Measurements from ENCODE around the gene FBL. TPM values are rescaled to one million over a fixed set of nuclear protein-coding genes. Genes with fewer than 3 reads are reported as not detected.
"Not testable (repeated sequence)": the region's sequence is repeated elsewhere in the genome, so short reads cannot be mapped to it uniquely, and the experiment has no call there.

The FBL gene
- total RNA-seq, 1 donor from 2014 or later, result 420 TPM

DNA sequence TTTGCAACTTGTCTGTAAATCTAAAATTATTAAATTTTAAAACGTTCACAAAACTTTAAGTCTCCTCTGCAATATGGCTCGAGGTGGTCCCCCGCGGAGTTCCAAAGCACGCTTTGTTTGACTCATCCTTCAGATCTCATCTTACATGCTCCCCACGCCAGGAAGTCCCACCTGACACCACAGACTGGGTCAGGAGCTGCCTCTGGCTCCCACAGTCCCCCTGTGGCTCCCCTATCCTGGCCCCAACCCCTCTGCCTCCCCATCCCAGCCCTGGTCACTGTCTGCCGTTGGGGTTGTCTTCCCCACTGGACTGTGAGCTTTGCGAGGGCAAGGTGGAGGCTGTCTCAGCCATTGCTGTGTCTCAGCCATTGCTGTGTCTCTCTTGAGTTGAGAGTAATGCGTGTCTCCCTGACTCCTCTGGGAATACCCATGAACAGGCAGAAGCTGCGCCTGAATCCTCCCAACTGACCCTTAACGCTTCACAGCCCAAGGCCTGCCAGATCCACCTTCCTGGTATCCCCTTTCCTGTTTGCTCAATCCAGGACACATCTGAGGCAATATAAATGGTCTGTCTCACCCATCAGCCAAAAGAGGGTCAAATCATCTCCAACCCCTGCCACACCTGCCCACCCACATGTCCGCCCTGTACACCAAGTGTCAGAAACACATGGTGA, 28.2 kb downstream of the FBL start:
- TF ChIP-seq, protein P1, sequence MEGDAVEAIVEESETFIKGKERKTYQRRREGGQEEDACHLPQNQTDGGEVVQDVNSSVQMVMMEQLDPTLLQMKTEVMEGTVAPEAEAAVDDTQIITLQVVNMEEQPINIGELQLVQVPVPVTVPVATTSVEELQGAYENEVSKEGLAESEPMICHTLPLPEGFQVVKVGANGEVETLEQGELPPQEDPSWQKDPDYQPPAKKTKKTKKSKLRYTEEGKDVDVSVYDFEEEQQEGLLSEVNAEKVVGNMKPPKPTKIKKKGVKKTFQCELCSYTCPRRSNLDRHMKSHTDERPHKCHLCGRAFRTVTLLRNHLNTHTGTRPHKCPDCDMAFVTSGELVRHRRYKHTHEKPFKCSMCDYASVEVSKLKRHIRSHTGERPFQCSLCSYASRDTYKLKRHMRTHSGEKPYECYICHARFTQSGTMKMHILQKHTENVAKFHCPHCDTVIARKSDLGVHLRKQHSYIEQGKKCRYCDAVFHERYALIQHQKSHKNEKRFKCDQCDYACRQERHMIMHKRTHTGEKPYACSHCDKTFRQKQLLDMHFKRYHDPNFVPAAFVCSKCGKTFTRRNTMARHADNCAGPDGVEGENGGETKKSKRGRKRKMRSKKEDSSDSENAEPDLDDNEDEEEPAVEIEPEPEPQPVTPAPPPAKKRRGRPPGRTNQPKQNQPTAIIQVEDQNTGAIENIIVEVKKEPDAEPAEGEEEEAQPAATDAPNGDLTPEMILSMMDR (IDR thresholded peaks at IDR 0.05), result no peak
- no peak for ATAC-seq (ENCODE audit: low read depth)
- H3K27ac Mint-ChIP-seq, result peak overlapping the region; percentile 36

DNA sequence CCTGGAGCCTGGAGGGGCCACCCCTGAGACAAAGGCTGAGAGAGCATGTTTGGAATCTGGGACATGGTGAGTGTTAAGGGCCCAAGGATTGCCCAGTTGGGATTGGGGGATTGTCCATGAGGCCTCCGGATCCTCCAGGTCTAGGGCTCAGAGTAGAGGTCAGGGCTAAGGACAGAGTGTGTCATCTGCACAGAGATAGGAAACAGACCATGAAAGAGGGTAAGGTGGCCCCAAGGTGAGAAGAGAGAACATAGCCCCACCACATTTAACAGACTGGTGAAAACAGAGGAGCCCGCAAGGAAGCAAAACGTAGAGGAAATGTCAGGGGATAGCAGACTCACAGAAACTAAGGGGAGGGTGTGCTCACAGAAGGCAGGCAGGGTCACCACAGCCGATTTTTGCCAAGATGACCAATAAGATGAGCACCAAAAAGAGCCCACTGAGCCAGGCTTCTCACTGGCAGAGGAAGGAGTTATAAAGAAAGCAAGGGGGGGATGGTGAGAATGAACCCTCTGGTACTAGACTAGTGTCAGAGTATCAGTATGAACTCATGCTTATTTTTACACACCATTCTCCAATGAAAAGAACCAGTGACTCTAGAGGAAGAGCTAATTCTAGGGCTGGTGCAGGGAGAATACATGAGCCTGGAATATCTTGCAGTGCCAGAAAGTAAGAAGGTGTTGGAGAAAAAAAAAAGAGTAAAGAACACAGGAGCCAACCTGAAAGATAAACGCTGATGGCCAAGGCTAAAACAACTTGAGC, 29.7 kb downstream of the FBL start:
- no peaks in the 10 kb centered on the region for H3K27me3 Mint-ChIP-seq
- H3K4me1 Mint-ChIP-seq, result peaks cover 15% of the 10 kb centered on the region
- H3K9me3 Mint-ChIP-seq, result no peaks in the 10 kb centered on the region
- ChIA-PET POLR2A (no interaction called here), CTCF (no interaction called here)
- TF ChIP-seq, protein P1 (IDR thresholded peaks at IDR 0.05), result no peak
- intact Hi-C loops (cut with micrococcal nuclease), result no loop called here
- H3K36me3 Mint-ChIP-seq (ENCODE audit: low read depth), result peaks cover 16% of the 10 kb centered on the region
- no peak overlapping the region for H3K4me3 Mint-ChIP-seq
- no peak overlapping the region for H3K27ac Mint-ChIP-seq
- ATAC-seq (ENCODE audit: low read depth), result no peak
- no peak for DNase-seq

More for the DNA sequence above, 28.2 kb downstream of the FBL start:
- ChIA-PET CTCF (interaction anchor here (1.1 kb wide), 1 partner anchor 152 kb away, joined by 3 read pairs; no protein-coding TSS in a partner anchor), POLR2A (no interaction called here)
- Mint-ChIP-seq H3K4me1 (peaks cover 15% of the 10 kb centered on the region), H3K36me3 (ENCODE audit: low read depth) (peaks cover 16% of the 10 kb centered on the region), H3K4me3 (no peak overlapping the region), H3K27me3 (no peaks in the 10 kb centered on the region), H3K9me3 (no peaks in the 10 kb centered on the region)
- intact Hi-C loops (cut with micrococcal nuclease), result no loop called here
- DNase-seq, result no peak

DNA sequence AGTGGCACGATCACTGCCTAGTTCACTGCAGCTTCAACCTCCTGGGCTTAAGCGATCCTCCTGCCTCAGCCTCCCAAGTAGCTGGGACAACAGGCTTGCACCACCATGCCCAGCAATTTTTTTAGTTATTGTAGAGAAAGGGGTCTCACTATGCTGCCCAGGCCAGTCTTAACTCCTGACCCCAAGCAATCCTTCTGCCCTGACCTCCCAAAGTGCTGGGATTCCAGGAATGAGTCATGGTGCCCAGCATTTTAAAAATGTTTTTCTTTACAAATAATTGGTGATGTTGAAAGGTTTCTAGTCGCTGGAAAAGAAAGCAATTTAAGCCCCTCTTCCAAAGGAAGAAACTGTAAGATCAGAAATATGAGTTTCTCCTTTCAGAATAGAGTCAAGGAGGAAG, 31.6 kb downstream of the FBL start:
- ChIA-PET POLR2A (interaction anchor here (0.6 kb wide), 1 partner anchor 34 kb away, joined by 5 read pairs; no protein-coding TSS in a partner anchor), CTCF (interaction anchor here (1.0 kb wide), 1 partner anchor 22 kb away, joined by 4 read pairs; no protein-coding TSS in a partner anchor)
- H3K27ac Mint-ChIP-seq, result no peak overlapping the region
- no peak overlapping the region for H3K4me3 Mint-ChIP-seq
- H3K36me3 Mint-ChIP-seq (ENCODE audit: low read depth), result peaks cover 16% of the 10 kb centered on the region
- H3K4me1 Mint-ChIP-seq, result peaks cover 14% of the 10 kb centered on the region
- DNase-seq (no peak), ATAC-seq (ENCODE audit: low read depth) (no peak)
- TF ChIP-seq, protein P1 (IDR thresholded peaks at IDR 0.05), result no peak
- H3K27me3 Mint-ChIP-seq, result no peaks in the 10 kb centered on the region
- intact Hi-C loops (cut with micrococcal nuclease), result no loop called here
- H3K9me3 Mint-ChIP-seq, result no peaks in the 10 kb centered on the region

DNA sequence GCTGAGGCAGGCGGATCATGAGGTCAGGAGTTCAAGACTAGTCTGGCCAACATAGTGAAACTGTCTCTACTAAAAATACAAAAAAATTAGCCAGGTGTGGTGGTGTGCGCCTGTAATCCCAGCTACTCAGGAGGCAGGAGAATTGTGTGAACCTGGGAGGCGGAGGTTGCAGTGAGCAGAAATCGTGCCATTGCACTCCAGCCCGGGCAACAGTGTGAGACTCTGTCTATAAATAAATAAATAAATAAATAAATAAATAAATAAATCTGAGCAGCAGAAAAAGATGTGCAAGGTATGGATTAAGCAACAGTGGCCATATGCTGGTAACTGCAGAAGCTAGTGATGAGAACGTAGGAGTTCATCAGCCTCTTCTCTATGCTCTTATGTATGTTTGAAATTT, 32.1 kb downstream of the FBL start:
- H3K9me3 Mint-ChIP-seq; H3K27me3 Mint-ChIP-seq; POLR2A ChIA-PET; intact Hi-C loops (cut with micrococcal nuclease); H3K4me1 Mint-ChIP-seq; H3K27ac Mint-ChIP-seq; ATAC-seq (ENCODE audit: low read depth); CTCF ChIA-PET; DNase-seq; H3K4me3 Mint-ChIP-seq: not testable (repeated sequence)
- peaks cover 16% of the 10 kb centered on the region for H3K36me3 Mint-ChIP-seq (ENCODE audit: low read depth)

DNA sequence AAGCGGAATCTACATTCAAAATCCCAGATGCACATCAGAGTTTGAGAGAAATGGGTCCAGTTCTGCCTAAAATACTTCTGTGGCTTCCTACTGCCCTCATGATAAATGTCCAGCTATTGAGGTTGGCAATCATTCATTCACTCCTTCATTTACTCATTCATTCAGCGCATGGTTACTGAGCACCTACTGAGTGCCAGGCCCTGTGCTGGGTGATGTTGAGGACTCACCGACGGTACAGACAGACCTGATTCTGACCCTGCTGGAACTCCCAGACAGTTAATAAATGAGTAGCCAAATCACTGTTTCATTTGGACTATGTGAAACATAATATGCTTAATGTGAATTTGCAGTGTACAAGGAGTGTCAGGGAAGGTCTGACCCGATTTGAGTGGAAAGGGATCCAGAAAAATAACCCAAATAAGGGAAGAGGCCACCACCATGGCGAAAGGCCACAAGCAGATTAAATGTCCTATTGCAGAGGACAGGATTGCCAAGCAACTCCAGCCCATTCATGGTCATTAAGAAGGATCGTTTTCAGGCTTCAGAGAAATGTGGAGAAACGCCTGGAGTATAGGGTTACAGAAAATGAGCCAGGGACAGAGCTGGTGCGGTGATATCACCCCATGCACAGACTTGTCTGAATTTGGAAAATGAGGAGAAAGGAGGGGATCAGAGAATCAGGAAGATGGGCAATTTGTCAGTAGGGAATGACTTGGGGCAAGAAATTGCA, 32.8 kb downstream of the FBL start:
- no peak overlapping the region for H3K27ac Mint-ChIP-seq
- peaks cover 4% of the 10 kb centered on the region for H3K4me1 Mint-ChIP-seq
- TF ChIP-seq, protein P1 (IDR thresholded peaks at IDR 0.05), result no peak
- ATAC-seq (ENCODE audit: low read depth) (no peak), DNase-seq (no peak)
- intact Hi-C loops (cut with micrococcal nuclease), result no loop called here
- ChIA-PET POLR2A (no interaction called here), CTCF (no interaction called here)
- H3K4me3 Mint-ChIP-seq, result no peak overlapping the region
- H3K9me3 Mint-ChIP-seq, result no peaks in the 10 kb centered on the region
- H3K27me3 Mint-ChIP-seq, result no peaks in the 10 kb centered on the region
- peaks cover 16% of the 10 kb centered on the region for H3K36me3 Mint-ChIP-seq (ENCODE audit: low read depth)
